GM12878 (cell line): Measurements from ENCODE around the gene HAS3. TPM values are rescaled to one million over a fixed set of nuclear protein-coding genes. Genes with fewer than 3 reads are reported as not detected.

Source experiments
- ATAC-seq: fragments of 200-7000 bp; cut with Tn5 transposase; 3 replicates; pipeline ENCODE4 v1.9.1; 2020; ENCODE audit warnings: mild to moderate bottlenecking, moderate library complexity
- Bru-seq: library from RNA; stranded (reverse); fragments of 400-500 nt; gene quantifications from one replicate; lab custom pipeline; 2021; lab: Mats Ljungman, UMichigan
- BruChase-seq, 2 experiments: library from RNA; stranded (reverse); fragments of 400-500 nt; gene quantifications; one replicate each; lab custom pipeline; 2021; lab: Mats Ljungman, UMichigan
- BruUV-seq: library from RNA; stranded (reverse); fragments of 400-500 nt; replicated peaks from 2 replicates; lab custom pipeline; 2021; lab: Mats Ljungman, UMichigan
- CTCF ChIA-PET: fragments of 300-600 bp; sonication (Branson Sonifier 250); formaldehyde crosslinking; extraction: SDS; loops from one replicate; lab custom pipeline; 2021; ENCODE audit warnings: inconsistent platforms; lab: Yijun Ruan, JAX
- POLR2A ChIA-PET: fragments of 350-600 bp; formaldehyde crosslinking; extraction: SDS; loops from one replicate; lab custom pipeline; 2021; ENCODE audit warnings: inconsistent platforms; lab: Charles Lee
- RAD21 ChIA-PET: fragments of 300-600 bp; sonication (Branson Sonifier 250); formaldehyde crosslinking; loops from one replicate; lab custom pipeline; 2023; ENCODE audit warnings: antibody characterized with exemption; ENCODE audit not compliant: unreplicated experiment; lab: Charles Lee
- SMC1A ChIA-PET: fragments of 300-600 bp; sonication (Branson Sonifier 250); formaldehyde crosslinking; loops from one replicate; lab custom pipeline; 2023; ENCODE audit not compliant: unreplicated experiment, uncharacterized antibody; lab: Charles Lee
- DNase-seq: peaks from one replicate; pipeline ENCODE4 v3.0.0-alpha.2; 2011; ENCODE audit warnings: low read depth, low spot score
- FAIRE-seq: peaks from 3 replicates; lab custom pipeline; 2011; peaks lifted over from hg19 to GRCh38; lab: Jason Lieb, UNC
- H2AFZ ChIP-seq: 2 replicates; pipeline ENCODE4 v1.6.0; 2011; ENCODE audit warnings: low read depth, low read length, control low read depth; ENCODE audit not compliant: control insufficient read depth
- H3K27ac ChIP-seq: 2 replicates; pipeline ENCODE4 v1.5.1; 2011; ENCODE audit warnings: control low read depth; ENCODE audit not compliant: control insufficient read depth, insufficient read depth
- H3K27me3 ChIP-seq, 2 experiments: replicated peaks in 1 of 2; 2 replicates each; pipeline versions ENCODE4 v1.6.0 to v1.6.1; 2011; ENCODE audit warnings: low read length in 1 of 2; ENCODE audit not compliant: control insufficient read depth in 2 of 2, insufficient read depth in 2 of 2
- H3K36me3 ChIP-seq, 2 experiments: 2 replicates each; pipeline ENCODE4 v1.5.1; 2011; ENCODE audit warnings: low read length in 1 of 2; ENCODE audit not compliant: control insufficient read depth in 2 of 2, insufficient read depth in 2 of 2
- H3K4me1 ChIP-seq: 2 replicates; pipeline ENCODE4 v1.6.1; 2011; ENCODE audit warnings: mild to moderate bottlenecking, low read length, moderate library complexity, mixed read lengths; ENCODE audit not compliant: control insufficient read depth, insufficient read depth
- H3K4me2 ChIP-seq: 2 replicates; pipeline ENCODE4 v1.6.0; 2011; ENCODE audit warnings: control low read depth; ENCODE audit not compliant: control insufficient read depth, insufficient read depth
- H3K4me3 ChIP-seq: fragments of 200-600 bp; sonication (generic); 2 replicates; pipeline ENCODE4 v1.5.1; 2016
- H3K79me2 ChIP-seq: 2 replicates; pipeline ENCODE4 v1.6.0; 2011; ENCODE audit warnings: low read length; ENCODE audit not compliant: control insufficient read depth, insufficient read depth
- H3K9ac ChIP-seq: 2 replicates; pipeline ENCODE4 v1.8.0; 2011; ENCODE audit warnings: low read length, control low read depth, mixed read lengths; ENCODE audit not compliant: control insufficient read depth, insufficient read depth
- H3K9me3 ChIP-seq: replicated peaks from 3 replicates; pipeline ENCODE4 v1.5.1; 2011; ENCODE audit warnings: mild to moderate bottlenecking, low read length; ENCODE audit not compliant: control insufficient read depth, insufficient read depth
- H4K20me1 ChIP-seq: 2 replicates; pipeline ENCODE4 v1.6.0; 2011; ENCODE audit not compliant: control insufficient read depth, insufficient read depth
- BCL3 ChIP-seq: IDR thresholded peaks from 2 replicates; pipeline ENCODE4 v1.6.1; 2011; ENCODE audit warnings: borderline replicate concordance, low read depth, mild to moderate bottlenecking, moderate library complexity, low read length; ENCODE audit not compliant: insufficient read depth, poor library complexity, severe bottlenecking
- ELK1 ChIP-seq: IDR thresholded peaks from 2 replicates; pipeline ENCODE4 v1.6.1; 2012; ENCODE audit warnings: low read depth, low read length, improper control_type of control experiment
- HDAC2 ChIP-seq: fragments of 200-600 bp; sonication (generic); IDR thresholded peaks from 2 replicates; pipeline ENCODE4 v1.6.1; 2017
- HDAC6 ChIP-seq: fragments of 200-600 bp; sonication (generic); IDR thresholded peaks from one replicate; pipeline ENCODE4 v1.8.0; 2017; ENCODE audit warnings: antibody characterized with exemption; ENCODE audit not compliant: unreplicated experiment
- IKZF1 ChIP-seq: fragments of 450-650 bp; conservative IDR thresholded peaks from 2 replicates; pipeline ENCODE4 v1.6.1; 2017; ENCODE audit warnings: antibody characterized with exemption, mild to moderate bottlenecking
- IRF5 ChIP-seq: fragments of 450-650 bp; IDR thresholded peaks from 2 replicates; pipeline ENCODE4 v1.6.1; 2017; ENCODE audit warnings: borderline replicate concordance
- JUND ChIP-seq: IDR thresholded peaks from 2 replicates; pipeline ENCODE4 v1.6.1; 2012; ENCODE audit warnings: low read depth, mild to moderate bottlenecking, low read length, improper control_type of control experiment, moderate library complexity
- LARP7 ChIP-seq: fragments of 450-650 bp; IDR thresholded peaks from 2 replicates; pipeline ENCODE4 v1.6.1; 2017; ENCODE audit warnings: mild to moderate bottlenecking
- MAX ChIP-seq: IDR thresholded peaks from 2 replicates; pipeline ENCODE4 v1.6.1; 2012; ENCODE audit warnings: low read depth, low read length, improper control_type of control experiment
- NRF1 ChIP-seq: conservative IDR thresholded peaks from 2 replicates; pipeline ENCODE4 v1.6.1; 2011; ENCODE audit warnings: mild to moderate bottlenecking, low read depth, low read length, improper control_type of control experiment
- RAD21 ChIP-seq: IDR thresholded peaks from 2 replicates; pipeline ENCODE4 v1.6.1; 2011; ENCODE audit warnings: mild to moderate bottlenecking, low read depth, low read length, moderate library complexity; ENCODE audit not compliant: insufficient read depth
- RAD51 ChIP-seq: fragments of 450-650 bp; IDR thresholded peaks from 2 replicates; pipeline ENCODE4 v1.6.1; 2016; ENCODE audit warnings: moderate library complexity, mild to moderate bottlenecking, inconsistent platforms
- RUNX3 ChIP-seq: IDR thresholded peaks from 2 replicates; pipeline ENCODE4 v1.6.1; 2012; ENCODE audit warnings: low read length, inconsistent platforms
- YBX1 ChIP-seq: fragments of 450-650 bp; IDR thresholded peaks from 2 replicates; pipeline ENCODE4 v1.6.1; 2016; ENCODE audit warnings: antibody characterized with exemption
- YY1 ChIP-seq: IDR thresholded peaks from 2 replicates; pipeline ENCODE4 v1.6.1; 2011; ENCODE audit warnings: low read depth, mild to moderate bottlenecking, low read length
- WGBS: methylation state at CpG from one replicate; pipeline ENCODE4 v1.1.6; 2016; ENCODE audit warnings: low lambda C conversion rate; ENCODE audit not compliant: insufficient replicate concordance, insufficient coverage; ENCODE audit errors: missing lambda C conversion rate; 5-methylcytosine and 5-hydroxymethylcytosine counted together
- in situ Hi-C: fragments of 300-500 bp; cut with MboI; formaldehyde crosslinking; loops from 9 replicates; pipeline ENCODE4 v1.14.3; 2018; ENCODE audit warnings: mixed read lengths
- intact Hi-C: fragments of 100-400 bp; cut with micrococcal nuclease; formaldehyde crosslinking; loops from one replicate; pipeline ENCODE4 v1.14.2; 2022; ENCODE audit not compliant: unreplicated experiment
- long read RNA-seq, 2 experiments: library from polyadenylated mRNA; unstranded; transcript quantifications; one replicate each; pipeline ENCODE4 v2.0.0, GENCODE V29; 2019 to 2020
- polyA minus RNA-seq, 3 experiments: library from RNA; depleted of rRNA, polyadenylated mRNA; stranded (reverse); fragments of >200 nt; gene quantifications; 2 replicates each; pipeline ENCODE4 v1.2.3, GENCODE V29; 2011
- polyA plus RNA-seq, 11 experiments: library from polyadenylated mRNA; depleted of rRNA in 4 of 11; unstranded in 6 of 11; stranded (reverse) in 5 of 11; fragments of >200 nt; fragmentation: Nextera tagmentation in 4 of 11; fragmentation: Illumina TruSeq in 1 of 11; extraction: Ambion mirVana in 4 of 11; extraction: Trizol in 1 of 11; gene quantifications; 1 replicate in 1 of 11; 2 replicates in 10 of 11; pipeline versions ENCODE4 v1.2.1 to v1.2.3, GENCODE V29; 2011 to 2016; ENCODE audit warnings: inconsistent platforms in 2 of 11, missing spikeins in 2 of 11, low read depth in 1 of 11
- total RNA-seq, 4 experiments: library from RNA; depleted of rRNA in 3 of 4; stranded (reverse); fragments of >200 nt in 3 of 4; fragmentation: Illumina TruSeq in 1 of 4; extraction: Trizol in 1 of 4; gene quantifications; 2 replicates each; pipeline versions ENCODE4 v1.2.1 to v1.2.3, GENCODE V29; 2013 to 2021

Gene HAS3
- 0.51 and 0.84 TPM in 2 replicates for total RNA-seq (2013; cell fraction: nucleolus; rRNA removed)
- 0.06 TPM in 1 of 2 replicates, not detected in the other for total RNA-seq (2014; rRNA removed)
- 0.05 and 0.13 TPM in 2 replicates for total RNA-seq (2014; rRNA removed; fragmentation: Illumina TruSeq; extraction: Trizol)
- 0.32 and 0.56 TPM in 2 replicates for total RNA-seq (2021)
- polyA plus RNA-seq (2011; ENCODE audit: low read depth) = 0.21 TPM
- 0.22 TPM in 2 replicates for polyA plus RNA-seq (2011; rRNA removed)
- 0.19 and 0.25 TPM in 2 replicates for polyA plus RNA-seq (2011; cell fraction: cytosol; rRNA removed)
- polyA plus RNA-seq (2011; cell fraction: nucleus; rRNA removed) = 0.60 and 0.82 TPM in 2 replicates
- polyA plus RNA-seq (2012) = 0.12 and 0.17 TPM in 2 replicates
- 0.16 and 0.19 TPM in 2 replicates for polyA plus RNA-seq (2014; fragmentation: Illumina TruSeq; extraction: Trizol)
- polyA plus RNA-seq (2014; fragmentation: Nextera tagmentation; extraction: Ambion mirVana) = under 1 TPM in 1 of 2 experiments, not detected in 1; 0.09 TPM
- 0.18 and 0.36 TPM in 2 replicates for polyA plus RNA-seq (2014; rRNA removed)
- polyA plus RNA-seq (2016; fragmentation: Nextera tagmentation; extraction: Ambion mirVana) = under 1 TPM in 1 of 2 experiments, not detected in 1; 0.48 TPM
- polyA minus RNA-seq (2011; rRNA and poly(A)+ RNA removed) = 0.15 and 0.46 TPM in 2 replicates
- 0.40 TPM in 1 of 2 replicates, not detected in the other for polyA minus RNA-seq (2011; cell fraction: cytosol; rRNA and poly(A)+ RNA removed)
- polyA minus RNA-seq (2011; cell fraction: nucleus; rRNA and poly(A)+ RNA removed) = 0.19 and 0.24 TPM in 2 replicates
- percentile 34 among the genes with signal in this experiment for Bru-seq, nascent RNA
- BruChase-seq, experiment 1, labeled RNA remaining after a 6-hour chase = percentile 40 among the genes with signal in this experiment
- percentile 37 among the genes with signal in this experiment for BruChase-seq, experiment 2, labeled RNA remaining after a 2-hour chase
- long read RNA-seq, experiment 1 = 0 reads
- long read RNA-seq, experiment 2 = 0 reads

GRCh38 chr16:69105501-69106361 lies at the start of gene HAS3:
Gene HAS3 (plus strand): TSS chr16:69105653. CDS start chr16:69109396, 3,743 bp downstream.
- Histone ChIP-seq H2AFZ (peak within 1 kb of the TSS; percentile 63), H3K36me3 (no peaks in the 10 kb centered on the region), H3K9me3 (no peaks in the 10 kb centered on the region), H3K9ac (no peak within 1 kb of the TSS), H4K20me1 (no peaks in the 10 kb centered on the region), H3K4me2 (peak within 1 kb of the TSS; percentile 93), H3K4me1 (peaks cover 6% of the 10 kb centered on the region), H3K27ac (no peak within 1 kb of the TSS), H3K79me2 (no peaks in the 10 kb centered on the region), H3K4me3 (peak within 1 kb of the TSS; percentile 74), H3K27me3 (peaks cover 1 to 3% of the 10 kb centered on the region in 2 experiments; a peak in 2 of 4 replicates)
- WGBS = 2% methylated on average over 72 of the region's 80 CpGs
- SMC1A ChIA-PET = interaction anchor here (0.8 to 1.0 kb wide), 2 partner anchors 24 to 203 kb away, joined by 3 to 4 read pairs; no protein-coding TSS in a partner anchor
- peak; percentile 86 for FAIRE-seq
- no TSS peak for BruUV-seq
- POLR2A ChIA-PET = interaction anchor here (0.6 kb wide), 1 partner anchor 103 kb away, joined by 4 read pairs; no protein-coding TSS in a partner anchor
- peak; percentile 88 for ATAC-seq
- RAD21 ChIA-PET = interaction anchor here (1.6 kb wide), 1 partner anchor 258 kb away, joined by 4 read pairs; no protein-coding TSS in a partner anchor
- DNase-seq = no peak
- intact Hi-C loops = no loop called here
- CTCF ChIA-PET = interaction anchor here (0.7 to 1.6 kb wide), 3 partner anchors 18 to 241 kb away, joined by 3 to 4 read pairs (median 3); no protein-coding TSS in a partner anchor
- in situ Hi-C loops = no loop called here
- TF ChIP-seq NRF1 = no peak
- TF ChIP-seq YY1 = 0 out of 2 replicates have a peak, but pooled peaks have one; percentile 30
- TF ChIP-seq RUNX3 = peak; percentile 29; the same call in 1 of the 2 replicates
- peak; percentile 67 for TF ChIP-seq HDAC6
- no peak for TF ChIP-seq MAX
- no peak for TF ChIP-seq HDAC2
- peak; percentile 76 for TF ChIP-seq RAD21
- peak; percentile 37 for TF ChIP-seq IKZF1
- no peak for TF ChIP-seq ELK1
- no peak for TF ChIP-seq BCL3
- 0 out of 2 replicates have a peak, but pooled peaks have one; percentile 51 for TF ChIP-seq LARP7
- TF ChIP-seq YBX1 = no peak
- no peak for TF ChIP-seq RAD51
- no peak for TF ChIP-seq IRF5
- no peak for TF ChIP-seq JUND
